Effector memory CD8-positive, alpha-beta T cell (primary cell): ENCODE results near the gene TBL1X.

ENCODE experiments used
- ATAC-seq: fragments of 150-1000 bp; cut with Tn5 transposase; replicated peaks from 2 replicates; pipeline ENCODE4 v1.10.0; 2021; ENCODE audit warnings: mild to moderate bottlenecking, moderate library complexity
- DNase-seq, 3 experiments: peaks; one replicate each; pipeline ENCODE4 v3.0.0; 2021
- H3K27ac Mint-ChIP-seq, 2 donors: one replicate each; pipeline ENCODE4 v1.8.0; 2022; ENCODE audit warnings: mild to moderate bottlenecking in 2 of 2, mixed read lengths in 2 of 2, moderate library complexity in 2 of 2
- H3K27me3 Mint-ChIP-seq, 2 donors: one replicate each; pipeline ENCODE4 v1.8.0; 2022; ENCODE audit warnings: mixed read lengths in 2 of 2
- H3K36me3 Mint-ChIP-seq: one replicate; pipeline ENCODE4 v1.8.0; 2022; ENCODE audit warnings: mild to moderate bottlenecking, moderate library complexity, mixed read lengths; ENCODE audit not compliant: insufficient read depth
- H3K4me1 Mint-ChIP-seq, 2 donors: one replicate each; pipeline ENCODE4 v1.8.0; 2022; ENCODE audit warnings: low read depth in 2 of 2, mixed read lengths in 2 of 2
- H3K4me3 Mint-ChIP-seq, 2 donors: one replicate each; pipeline ENCODE4 v1.8.0; 2022; ENCODE audit warnings: mild to moderate bottlenecking in 2 of 2, mixed read lengths in 2 of 2, moderate library complexity in 2 of 2
- H3K9me3 Mint-ChIP-seq, 2 donors: one replicate each; pipeline ENCODE4 v1.8.0; 2022; ENCODE audit warnings: mixed read lengths in 2 of 2

The TBL1X gene

GRCh38 chrX:9728261-9728660 lies 263.4 kb downstream of the TBL1X start:
- Mint-ChIP-seq H3K27me3 (peaks cover 0 to 6% of the 10 kb centered on the region in 2 donors), H3K4me3 (no peak overlapping the region), H3K4me1 (no peaks in the 10 kb centered on the region), H3K36me3 (peaks cover 3% of the 10 kb centered on the region), H3K9me3 (peaks cover 0 to 15% of the 10 kb centered on the region in 2 donors), H3K27ac (no peak overlapping the region)
- no peak for DNase-seq
- ATAC-seq: no peak

- DNase-seq: no peak
- Mint-ChIP-seq H3K36me3 (peaks cover 3% of the 10 kb centered on the region), H3K9me3 (peaks cover 0 to 15% of the 10 kb centered on the region in 2 donors), H3K27me3 (peaks cover 0 to 6% of the 10 kb centered on the region in 2 donors), H3K4me3 (no peak overlapping the region), H3K4me1 (no peaks in the 10 kb centered on the region), H3K27ac (no peak overlapping the region)
- no peak for ATAC-seq
Measured at GRCh38 chrX:9729171-9729885, 264.5 kb downstream of the TBL1X start.

- no peak for ATAC-seq
- Mint-ChIP-seq H3K4me3 (no peak overlapping the region), H3K36me3 (peaks cover 3% of the 10 kb centered on the region)
Measured at GRCh38 chrX:9730078-9730477, 265.2 kb downstream of the TBL1X start.

GRCh38 chrX:9730752-9731151 lies 265.9 kb downstream of the TBL1X start:
- H3K36me3 Mint-ChIP-seq: peaks cover 3% of the 10 kb centered on the region
- no peak for DNase-seq
- peaks cover 0 to 6% of the 10 kb centered on the region in 2 donors for H3K27me3 Mint-ChIP-seq
- no peak overlapping the region for H3K27ac Mint-ChIP-seq
- peaks cover 0 to 15% of the 10 kb centered on the region in 2 donors for H3K9me3 Mint-ChIP-seq
- no peaks in the 10 kb centered on the region for H3K4me1 Mint-ChIP-seq
- H3K4me3 Mint-ChIP-seq: no peak overlapping the region
- ATAC-seq: no peak

More at GRCh38 chrX:9730078-9730477, 265.2 kb downstream of the TBL1X start:
- Mint-ChIP-seq H3K4me1 (no peaks in the 10 kb centered on the region), H3K27me3 (peaks cover 0 to 6% of the 10 kb centered on the region in 2 donors), H3K27ac (no peak overlapping the region), H3K9me3 (peaks cover 0 to 15% of the 10 kb centered on the region in 2 donors)
- no peak for DNase-seq

DNA sequence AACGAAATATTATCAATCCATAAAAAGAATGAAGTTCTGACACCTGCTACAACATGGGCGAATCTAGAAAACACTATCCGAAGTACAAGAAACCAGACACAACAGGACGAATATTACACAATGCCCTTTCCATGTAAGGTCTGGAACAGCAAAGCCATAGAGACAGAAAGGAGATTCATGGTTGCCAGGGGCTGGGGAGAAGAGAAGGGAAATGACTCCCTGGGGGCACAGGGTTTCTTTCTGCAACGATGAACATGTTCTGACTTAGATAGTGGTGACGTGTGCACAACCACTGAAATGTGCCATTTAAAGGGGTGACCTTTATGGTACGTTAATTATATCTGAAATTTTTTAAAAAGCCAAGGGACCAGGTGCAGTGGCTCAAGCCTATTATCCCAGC lies 272.5 kb downstream of the TBL1X start:
- Mint-ChIP-seq H3K27me3 (peaks cover 0 to 11% of the 10 kb centered on the region in 2 donors), H3K36me3 (no peaks in the 10 kb centered on the region), H3K4me3 (no peak overlapping the region)

DNA sequence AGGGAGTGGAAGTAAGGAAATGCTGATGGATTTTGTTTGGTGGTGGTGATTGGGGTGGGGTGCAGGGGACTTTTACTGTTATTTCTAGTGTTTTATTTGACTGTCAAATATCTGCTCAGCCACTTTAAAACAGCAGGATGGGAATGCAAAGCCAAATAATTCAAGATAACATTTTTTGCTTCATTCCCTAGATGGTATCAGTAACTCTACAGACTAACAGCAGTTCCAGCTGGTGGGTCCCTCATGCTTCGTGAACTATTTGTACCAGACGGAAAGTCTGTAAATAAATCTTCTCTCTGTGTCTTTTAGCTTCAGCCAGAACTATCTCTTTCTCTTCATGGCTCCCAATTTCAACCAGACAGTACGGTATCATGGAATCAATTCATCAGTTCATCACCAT lies 273.3 kb downstream of the TBL1X start:
- Mint-ChIP-seq H3K36me3 (no peaks in the 10 kb centered on the region), H3K9me3 (no peaks in the 10 kb centered on the region), H3K4me1 (no peaks in the 10 kb centered on the region), H3K4me3 (no peak overlapping the region), H3K27me3 (peaks cover 0 to 11% of the 10 kb centered on the region in 2 donors), H3K27ac (no peak overlapping the region)
- ATAC-seq: no peak
- no peak for DNase-seq

More for the DNA sequence above, 272.5 kb downstream of the TBL1X start:
- DNase-seq (no peak), ATAC-seq (no peak)
- H3K27ac Mint-ChIP-seq: no peak overlapping the region
- H3K4me1 Mint-ChIP-seq: no peaks in the 10 kb centered on the region
- H3K9me3 Mint-ChIP-seq: no peaks in the 10 kb centered on the region

DNA sequence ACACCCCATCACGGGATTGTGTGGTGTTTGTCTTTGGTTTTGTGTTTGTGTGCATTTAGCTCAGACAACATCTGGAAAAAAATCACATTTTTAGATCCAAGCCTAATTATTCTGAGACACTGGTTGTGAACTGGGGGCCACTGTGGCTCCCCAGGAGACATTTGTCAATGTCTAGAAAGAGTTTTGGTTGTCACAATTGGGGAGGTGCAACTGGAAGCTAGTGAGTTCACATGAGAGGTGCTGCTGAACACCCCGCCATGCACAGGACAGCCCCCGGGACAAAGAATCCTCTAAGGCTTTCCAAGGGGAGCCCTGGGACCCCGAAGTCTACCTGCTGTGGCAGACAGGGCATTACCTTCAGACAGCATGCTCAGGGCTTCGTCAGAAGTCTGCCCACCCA lies 274.3 kb downstream of the TBL1X start:
- Mint-ChIP-seq H3K27ac (no peak overlapping the region), H3K4me1 (no peaks in the 10 kb centered on the region), H3K27me3 (peaks cover 0 to 11% of the 10 kb centered on the region in 2 donors), H3K4me3 (no peak overlapping the region), H3K36me3 (no peaks in the 10 kb centered on the region), H3K9me3 (no peaks in the 10 kb centered on the region)
- no peak for ATAC-seq
- DNase-seq: no peak

GRCh38 chrX:9745417-9746115 lies 280.7 kb downstream of the TBL1X start:
- no peak for DNase-seq
- H3K9me3 Mint-ChIP-seq: peaks cover 4 to 11% of the 10 kb centered on the region in 2 donors
- H3K4me1 Mint-ChIP-seq: peaks cover 8 to 11% of the 10 kb centered on the region in 2 donors
- H3K36me3 Mint-ChIP-seq: no peaks in the 10 kb centered on the region
- peaks cover 0 to 7% of the 10 kb centered on the region in 2 donors for H3K27me3 Mint-ChIP-seq
- ATAC-seq: no peak
- no peak overlapping the region for H3K27ac Mint-ChIP-seq
- H3K4me3 Mint-ChIP-seq: peak overlapping the region; percentile 49 to 50

GRCh38 chrX:9746148-9746888 lies 281.5 kb downstream of the TBL1X start:
- Mint-ChIP-seq H3K4me3 (no peak overlapping the region), H3K27ac (no peak overlapping the region), H3K36me3 (no peaks in the 10 kb centered on the region), H3K4me1 (peaks cover 8 to 11% of the 10 kb centered on the region in 2 donors), H3K9me3 (peaks cover 4 to 11% of the 10 kb centered on the region in 2 donors), H3K27me3 (peaks cover 0 to 7% of the 10 kb centered on the region in 2 donors)
- no peak for DNase-seq
- ATAC-seq: no peak

- H3K9me3 Mint-ChIP-seq: peaks cover 4 to 11% of the 10 kb centered on the region in 2 donors
- ATAC-seq (no peak), DNase-seq (no peak)
- H3K4me3 Mint-ChIP-seq: no peak overlapping the region
- H3K4me1 Mint-ChIP-seq: peaks cover 8 to 11% of the 10 kb centered on the region in 2 donors
- H3K27me3 Mint-ChIP-seq: peaks cover 0 to 7% of the 10 kb centered on the region in 2 donors
- H3K36me3 Mint-ChIP-seq: no peaks in the 10 kb centered on the region
- H3K27ac Mint-ChIP-seq: no peak overlapping the region
Measured at GRCh38 chrX:9747644-9748043, 282.8 kb downstream of the TBL1X start.

DNA sequence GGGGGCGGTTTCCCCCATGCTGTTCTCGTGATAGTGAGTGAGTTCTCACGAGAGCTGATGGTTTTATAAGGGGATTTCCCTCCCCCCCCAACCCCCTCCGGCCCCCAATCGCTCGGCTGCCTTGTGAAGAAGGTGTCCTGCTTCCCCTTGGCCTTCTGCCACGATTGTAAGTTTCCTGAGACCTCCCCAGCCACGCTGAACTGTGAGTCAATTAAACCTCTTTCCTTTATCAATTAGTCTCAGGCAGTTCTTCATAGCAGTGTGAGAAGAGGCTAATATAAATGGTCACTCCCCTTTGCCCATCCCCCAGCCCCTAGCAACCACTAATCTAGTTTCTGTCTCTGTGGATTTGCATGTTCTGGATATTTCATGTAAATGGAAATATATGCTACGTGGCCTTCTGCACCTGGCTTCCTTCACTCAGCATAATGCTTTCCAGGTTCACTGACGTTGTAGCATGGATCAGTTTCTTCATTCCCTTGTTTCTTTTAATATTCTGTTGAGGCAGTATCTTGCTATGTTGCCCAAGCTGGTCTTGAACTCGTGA lies 284.4 kb downstream of the TBL1X start:
- Mint-ChIP-seq H3K4me1 (peaks cover 8 to 11% of the 10 kb centered on the region in 2 donors), H3K27me3 (peaks cover 0 to 7% of the 10 kb centered on the region in 2 donors), H3K27ac (no peak overlapping the region), H3K4me3 (no peak overlapping the region), H3K9me3 (peaks cover 4 to 11% of the 10 kb centered on the region in 2 donors), H3K36me3 (no peaks in the 10 kb centered on the region)
- no peak for DNase-seq
- ATAC-seq: no peak

DNA sequence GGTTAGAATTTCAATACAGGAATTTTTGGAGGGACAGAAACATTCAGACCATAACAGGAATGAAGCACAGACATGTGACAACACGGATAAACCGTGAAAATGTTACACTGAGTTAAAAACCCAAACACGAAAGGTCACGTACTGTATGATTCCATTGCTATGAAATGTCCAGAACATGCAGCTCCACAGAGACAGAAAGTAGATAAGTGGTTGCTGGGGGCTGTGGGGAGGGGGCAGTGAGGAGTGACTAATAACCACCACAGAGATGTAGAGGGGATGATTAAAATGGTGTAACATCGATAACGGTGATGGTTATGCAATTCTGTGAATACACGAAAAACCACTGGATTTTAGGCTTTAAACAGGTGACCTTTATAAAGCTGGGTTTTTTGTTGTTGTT lies 292.5 kb downstream of the TBL1X start:
- H3K4me1 Mint-ChIP-seq: no peaks in the 10 kb centered on the region
- H3K27ac Mint-ChIP-seq: no peak overlapping the region
- H3K4me3 Mint-ChIP-seq: no peak overlapping the region
- DNase-seq (no peak), ATAC-seq (no peak)
- peaks cover 0 to 11% of the 10 kb centered on the region in 2 donors for H3K27me3 Mint-ChIP-seq
- no peaks in the 10 kb centered on the region for H3K9me3 Mint-ChIP-seq
- no peaks in the 10 kb centered on the region for H3K36me3 Mint-ChIP-seq

GRCh38 chrX:9758021-9758638 lies 293.3 kb downstream of the TBL1X start:
- Mint-ChIP-seq H3K27me3 (peaks cover 0 to 19% of the 10 kb centered on the region in 2 donors), H3K9me3 (no peaks in the 10 kb centered on the region), H3K4me1 (no peaks in the 10 kb centered on the region), H3K36me3 (no peaks in the 10 kb centered on the region), H3K4me3 (no peak overlapping the region), H3K27ac (no peak overlapping the region)
- ATAC-seq: no peak
- no peak for DNase-seq
